HG03135 (cell line): ENCODE data around the gene CIDEA.
A peak's percentile ranks its signal among the peaks of the same experiment; 100 is the strongest.
"Not testable (repeated sequence)": the region's sequence is repeated elsewhere in the genome, so short reads cannot be mapped to it uniquely, and the experiment has no call there.

ENCODE experiments used
- ATAC-seq: cut with Tn5 transposase; IDR thresholded peaks from one replicate; pipeline ENCODE4 v1.9.1; 2021; ENCODE audit warnings: mild to moderate bottlenecking, moderate library complexity; ENCODE audit not compliant: unreplicated experiment

Gene CIDEA

GRCh38 chr18:12236934-12237832, 17.0 kb upstream of the CIDEA start:
- ATAC-seq = peak; percentile 86

- no peak for ATAC-seq
Observed at GRCh38 chr18:12238826-12239225, 15.3 kb upstream of the CIDEA start.

- no peak for ATAC-seq
Observed at GRCh38 chr18:12239431-12239830, 14.7 kb upstream of the CIDEA start.

GRCh38 chr18:12242658-12243260, 11.4 kb upstream of the CIDEA start:
- ATAC-seq = no peak

GRCh38 chr18:12243272-12243671, 10.9 kb upstream of the CIDEA start:
- not testable (repeated sequence) for ATAC-seq

GRCh38 chr18:12245793-12246135, 8.4 kb upstream of the CIDEA start:
- ATAC-seq = no peak

DNA sequence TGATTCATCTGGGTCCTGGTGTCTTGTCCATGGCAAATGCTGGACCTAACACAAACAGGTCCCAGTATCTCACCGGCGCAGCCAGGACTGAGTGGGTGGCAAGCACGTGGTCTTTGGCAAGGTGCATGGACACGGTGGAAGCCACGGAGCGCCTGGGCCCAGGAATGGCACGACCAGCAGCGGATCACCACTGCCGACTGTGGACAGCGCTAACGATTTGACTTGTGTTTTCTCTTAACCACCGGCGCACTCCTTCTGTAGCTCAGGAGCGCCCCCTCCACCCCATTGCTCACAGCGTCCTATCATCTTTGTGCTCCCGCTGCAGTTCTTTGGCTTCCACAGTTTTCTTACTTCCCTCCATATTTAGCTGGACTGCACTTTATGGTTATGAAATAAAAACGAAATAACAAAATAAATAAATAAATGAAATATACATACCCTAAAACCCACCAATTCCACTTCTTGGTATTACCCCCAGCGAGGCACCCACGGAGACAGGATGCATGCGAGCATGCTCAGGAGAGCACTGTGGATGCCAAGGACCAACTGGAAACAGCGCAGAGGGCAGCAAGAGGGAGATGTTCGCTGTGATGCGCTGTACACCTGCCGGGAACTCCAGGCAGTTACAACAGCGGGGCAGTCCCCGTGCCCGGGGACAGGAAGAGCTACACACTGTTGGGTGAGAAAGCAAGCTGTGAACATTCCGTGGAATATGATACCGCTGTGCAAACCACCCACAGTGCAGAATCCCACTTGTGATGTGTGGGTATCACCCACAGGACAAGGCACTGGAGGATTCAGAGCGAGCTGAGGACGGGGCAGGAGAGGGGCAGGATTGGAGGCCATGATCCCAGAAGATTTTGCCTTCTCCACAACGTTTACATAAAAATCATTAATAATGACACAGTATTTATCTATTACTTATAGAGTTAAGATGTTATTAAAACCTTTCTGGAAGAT, 7.0 kb upstream of the CIDEA start:
- ATAC-seq = no peak

DNA sequence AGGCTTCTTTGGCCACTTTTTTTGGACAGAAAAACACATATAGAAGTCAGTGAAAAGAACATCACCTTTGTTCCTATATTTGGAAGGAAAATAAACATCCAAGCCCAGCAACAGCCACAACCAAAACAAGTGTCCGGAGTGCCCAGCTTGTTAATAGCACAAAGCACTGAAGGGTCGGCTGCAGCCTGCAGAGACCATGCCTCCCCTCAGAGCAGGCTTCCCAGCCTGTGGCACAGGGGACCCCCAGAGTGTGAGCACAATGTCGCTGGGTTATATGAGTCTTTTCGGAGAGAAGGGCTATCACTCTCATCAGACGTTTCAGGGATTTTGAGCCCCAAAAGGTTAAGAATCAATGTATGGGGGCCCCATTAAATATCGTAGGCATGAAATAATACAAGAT, 6.2 kb upstream of the CIDEA start:
- ATAC-seq = no peak

DNA sequence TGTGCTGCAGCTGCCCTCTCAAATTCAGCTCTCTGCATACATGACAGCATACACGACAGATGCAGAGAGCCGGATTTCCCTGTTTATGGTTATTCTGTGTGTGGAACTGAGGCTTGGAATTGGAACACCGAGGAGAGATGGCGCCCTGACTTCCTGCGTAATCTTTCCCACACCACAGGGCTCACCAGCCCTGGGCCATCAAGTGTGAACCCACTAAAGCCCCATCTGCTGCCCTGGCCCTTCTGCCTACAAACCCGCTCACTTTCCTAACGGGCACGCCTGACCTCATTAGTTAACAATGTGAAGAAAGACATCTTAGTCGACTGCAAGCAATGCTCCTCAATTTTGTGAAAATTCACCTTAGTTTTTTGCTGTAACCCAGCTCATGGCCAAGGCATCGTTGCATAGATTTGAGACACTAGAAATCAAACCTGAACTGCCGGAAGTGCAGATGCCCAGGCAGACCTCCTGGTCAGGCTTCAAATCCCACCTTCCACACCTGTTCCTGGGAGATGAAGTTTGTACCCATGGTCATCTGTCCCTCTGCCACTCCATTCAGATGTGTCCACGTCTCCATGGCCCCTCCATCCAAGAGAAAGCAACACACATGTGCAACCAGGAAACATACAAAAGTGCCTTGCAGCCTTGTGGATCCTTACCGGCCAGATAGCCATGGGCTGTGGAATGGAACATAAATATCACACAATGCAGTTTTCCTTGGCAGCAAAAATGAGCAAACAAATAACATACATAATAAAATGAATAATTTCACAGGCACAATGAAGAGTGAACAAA, 5.0 kb upstream of the CIDEA start:
- ATAC-seq = no peak

DNA sequence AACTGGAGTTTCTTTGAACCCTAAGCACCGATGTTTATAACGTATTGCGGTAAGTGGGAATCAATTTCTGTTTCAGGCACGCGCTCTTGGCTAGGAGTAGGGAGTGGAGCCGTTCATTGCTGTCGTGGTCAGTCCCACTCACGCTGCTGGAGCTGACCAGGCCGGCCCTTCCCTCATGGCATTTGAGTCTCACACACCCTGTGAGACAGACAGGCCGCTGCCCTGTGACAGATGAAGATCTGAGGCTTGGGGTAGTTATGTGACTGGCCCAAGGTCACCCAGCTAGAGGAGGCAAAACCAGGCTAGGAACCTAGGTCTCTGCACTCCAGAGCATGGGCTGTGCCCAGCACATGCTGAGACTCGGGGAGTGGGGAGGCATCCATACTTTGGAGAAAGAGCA, 2.9 kb upstream of the CIDEA start:
- no peak for ATAC-seq

GRCh38 chr18:12252061-12252460, 2.1 kb upstream of the CIDEA start:
- ATAC-seq = no peak

DNA sequence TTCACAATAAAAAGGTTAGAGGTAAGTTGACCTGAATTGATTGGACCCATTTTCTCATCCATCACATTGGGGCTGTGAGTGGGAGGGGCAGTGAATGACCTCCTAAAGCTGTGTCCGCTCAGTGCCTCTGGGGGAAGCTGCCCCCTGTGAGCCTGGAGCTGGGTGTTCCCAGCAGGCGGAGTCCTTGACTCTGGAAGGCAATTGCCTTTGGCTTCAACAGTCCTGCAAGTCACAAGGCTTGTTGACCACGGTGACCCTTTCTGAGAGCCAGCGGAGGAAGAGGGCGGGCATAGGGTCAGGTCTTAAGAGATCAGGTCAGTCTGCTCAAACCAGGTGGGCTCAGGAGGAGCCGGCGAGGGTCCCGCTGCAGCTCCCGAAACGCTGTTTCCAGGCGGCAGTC, 1.1 kb upstream of the CIDEA start:
- no peak for ATAC-seq

GRCh38 chr18:12253663-12254135, 462 bp upstream of the CIDEA start:
- no peak for ATAC-seq

GRCh38 chr18:12254820-12255511, 805 bp downstream of the CIDEA start:
- ATAC-seq = no peak

- no peak for ATAC-seq
Observed at GRCh38 chr18:12255626-12256026, 1.5 kb downstream of the CIDEA start.

GRCh38 chr18:12256951-12257350, 2.8 kb downstream of the CIDEA start:
- ATAC-seq = no peak

DNA sequence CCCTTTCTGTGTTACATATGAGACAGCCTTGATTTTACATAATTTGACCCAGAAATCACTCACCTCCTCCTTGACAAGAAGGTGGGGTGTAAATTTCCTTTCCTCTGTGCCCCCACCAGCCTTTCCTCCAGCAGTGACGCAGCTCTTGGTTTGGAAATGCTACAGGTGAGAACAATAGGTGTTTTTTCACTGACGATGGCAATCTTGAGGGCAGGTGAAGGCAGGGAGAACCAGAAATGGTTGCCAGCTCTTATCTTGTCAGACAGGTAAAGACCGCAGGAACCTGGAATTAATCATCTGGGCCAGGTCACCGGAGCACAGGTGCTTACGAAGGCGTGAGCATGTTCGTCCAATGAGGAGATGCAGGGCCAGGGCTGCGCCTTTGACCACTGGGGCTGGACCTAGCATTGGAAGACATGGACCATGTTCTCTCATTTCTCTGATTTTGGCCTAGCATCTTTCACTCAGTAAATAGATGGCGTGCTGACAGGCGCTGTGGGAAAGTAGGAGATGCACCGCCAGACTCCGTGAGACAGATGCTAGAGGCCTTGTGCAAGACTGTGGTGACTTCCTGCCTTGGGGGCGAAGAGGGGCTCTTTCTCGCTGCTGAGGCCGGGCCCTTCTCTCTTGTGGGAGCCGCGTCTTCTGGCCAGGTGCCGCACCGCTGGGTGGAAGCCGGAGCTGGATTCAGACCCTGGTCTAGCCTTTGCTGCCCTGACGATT, 4.0 kb downstream of the CIDEA start:
- no peak for ATAC-seq

DNA sequence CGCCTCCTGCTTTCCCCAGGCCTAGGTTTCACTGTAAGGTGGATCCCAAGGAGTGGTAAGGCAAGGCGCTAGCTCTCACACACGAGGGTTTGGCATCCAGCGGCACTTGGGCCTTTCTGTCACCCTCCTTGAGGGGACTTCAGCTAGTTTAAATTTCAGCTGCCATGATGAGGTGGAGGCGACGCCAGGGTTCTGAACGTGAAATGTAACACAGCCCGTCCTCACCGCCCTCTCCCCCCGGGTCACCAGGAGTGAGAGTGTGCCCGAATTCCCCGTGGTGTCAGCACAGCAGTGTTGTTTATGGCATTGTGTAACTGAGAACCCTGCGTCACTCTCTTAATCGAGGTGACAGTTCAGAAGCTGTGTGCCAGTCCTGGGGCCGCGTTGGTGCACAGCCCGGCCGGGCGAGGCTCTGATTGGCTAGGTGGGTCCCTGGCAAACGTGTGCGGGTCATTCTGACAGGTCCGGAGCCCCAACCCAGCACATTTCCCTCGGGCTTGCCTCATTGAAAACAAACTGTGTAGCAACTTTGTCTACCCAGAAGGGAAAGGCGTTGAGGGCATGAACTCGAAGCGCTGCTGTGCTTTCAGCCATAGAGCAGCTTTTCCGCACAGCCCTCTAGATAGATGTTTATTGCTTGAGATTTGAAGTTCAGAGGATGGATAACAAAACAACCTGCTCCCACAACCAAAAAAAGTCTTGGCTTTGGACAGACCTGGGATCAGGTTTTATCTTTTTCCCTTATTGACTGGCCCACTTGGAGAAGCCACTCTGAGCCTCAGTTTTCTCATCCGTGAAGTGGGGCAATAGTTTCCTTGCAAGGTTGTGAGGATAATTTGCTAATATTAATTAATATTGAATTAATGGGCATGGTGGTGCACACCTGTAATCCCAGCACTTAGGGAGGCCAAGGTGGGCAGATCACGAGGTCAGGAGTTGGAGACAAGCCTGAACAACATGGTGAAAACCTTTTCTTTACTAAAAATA, 4.9 kb downstream of the CIDEA start:
- no peak for ATAC-seq
